ENCODE results near the gene COA1.

GRCh38 chr7:43742692-43743091 is 13.4 kb upstream of the COA1 start:
- TF ChIP-seq EZH2 (IDR thresholded peaks at IDR 0.05; ENCODE audit: low read length): no peak
- TF ChIP-seq CTCF (optimal IDR thresholded peaks at IDR 0.05 in 1 of 3, IDR thresholded peaks at IDR 0.05 in 1 of 3, conservative IDR thresholded peaks at IDR 0.05 in 1 of 3; ENCODE audit: extremely low read depth in 1 of 3, insufficient read depth in 2 of 3, low read length in 3 of 3): no peak
